Thoracic aorta (tissue), 2 donors: ENCODE results near the gene STAB2. TPM values are rescaled to one million over a fixed set of nuclear protein-coding genes. Genes with fewer than 3 reads are reported as not detected.

Source experiments
- ATAC-seq: fragments of 150-250 bp; one replicate; pipeline ENCODE4 v1.8.0; 2017; ENCODE audit warnings: low read depth; ENCODE audit not compliant: insufficient number of reproducible peaks, low FRiP score
- DNase-seq: peaks from one replicate; pipeline ENCODE4 v3.0.0-alpha.2; 2020; ENCODE audit warnings: low spot score
- H3K27ac ChIP-seq, 2 donors: fragments of 200-600 bp; sonication (generic); 1 replicate in 1 of 2; 2 replicates in 1 of 2; pipeline ENCODE4 v1.5.1; 2016; ENCODE audit warnings: mild to moderate bottlenecking in 2 of 2, moderate library complexity in 2 of 2
- H3K27me3 ChIP-seq: fragments of 200-600 bp; sonication (generic); replicated peaks from 2 replicates; pipeline ENCODE4 v1.6.0; 2016; ENCODE audit warnings: mild to moderate bottlenecking; ENCODE audit not compliant: insufficient read depth
- H3K36me3 ChIP-seq: fragments of 200-600 bp; sonication (generic); one replicate; pipeline ENCODE4 v1.5.1; 2016
- H3K4me1 ChIP-seq, 2 donors: fragments of 200-600 bp; sonication (generic); 1 replicate in 1 of 2; 2 replicates in 1 of 2; pipeline versions ENCODE4 v1.5.1 to v1.6.0; 2016; ENCODE audit warnings: low read depth in 2 of 2, mild to moderate bottlenecking in 1 of 2; ENCODE audit not compliant: control insufficient read depth in 1 of 2
- H3K4me3 ChIP-seq: fragments of 200-600 bp; sonication (generic); 2 replicates; pipeline ENCODE4 v1.5.1; 2016; ENCODE audit warnings: mild to moderate bottlenecking
- H3K9me3 ChIP-seq: fragments of 200-600 bp; sonication (generic); 2 replicates; pipeline ENCODE4 v1.5.1; 2016
- total RNA-seq, 2 donors: library from RNA; depleted of rRNA; stranded (reverse); fragments of >200 nt; gene quantifications; one replicate each; pipeline versions ENCODE4 v1.1.0 to v1.2.3, GENCODE V29; 2016
- TF ChIP-seq, protein P1 (sequence below): fragments of 200-600 bp; sonication (generic); IDR thresholded peaks from one replicate; pipeline ENCODE4 v1.5.1; 2019; ENCODE audit warnings: antibody characterized with exemption

The STAB2 gene
- total RNA-seq, 2 donors from 2014 or later = not detected

DNA sequence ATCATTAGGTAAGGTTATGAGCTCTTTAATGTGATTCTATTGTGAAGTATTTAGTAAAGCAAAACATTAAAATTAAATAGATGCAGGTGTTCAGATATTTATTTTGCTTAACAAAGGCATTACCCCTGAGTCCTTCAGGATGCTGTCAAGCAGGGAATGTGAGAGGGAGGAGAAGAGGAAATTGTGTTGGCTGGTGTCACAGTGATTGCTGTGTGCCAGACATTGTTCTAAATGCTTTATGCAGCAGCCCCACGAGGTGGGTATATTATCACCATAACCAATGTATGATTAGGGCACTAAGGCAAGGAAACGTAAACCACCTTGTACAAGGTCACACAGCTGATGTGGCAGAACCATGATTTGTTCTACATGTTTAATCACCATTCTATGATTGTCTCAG is 80.1 kb downstream of the STAB2 start:
- H3K36me3 ChIP-seq = no peaks in the 10 kb centered on the region
- H3K27me3 ChIP-seq = no peaks in the 10 kb centered on the region
- no peaks in the 10 kb centered on the region for H3K4me1 ChIP-seq
- H3K9me3 ChIP-seq = no peaks in the 10 kb centered on the region
- no peak for DNase-seq
- H3K27ac ChIP-seq = no peak overlapping the region
- TF ChIP-seq, protein P1, sequence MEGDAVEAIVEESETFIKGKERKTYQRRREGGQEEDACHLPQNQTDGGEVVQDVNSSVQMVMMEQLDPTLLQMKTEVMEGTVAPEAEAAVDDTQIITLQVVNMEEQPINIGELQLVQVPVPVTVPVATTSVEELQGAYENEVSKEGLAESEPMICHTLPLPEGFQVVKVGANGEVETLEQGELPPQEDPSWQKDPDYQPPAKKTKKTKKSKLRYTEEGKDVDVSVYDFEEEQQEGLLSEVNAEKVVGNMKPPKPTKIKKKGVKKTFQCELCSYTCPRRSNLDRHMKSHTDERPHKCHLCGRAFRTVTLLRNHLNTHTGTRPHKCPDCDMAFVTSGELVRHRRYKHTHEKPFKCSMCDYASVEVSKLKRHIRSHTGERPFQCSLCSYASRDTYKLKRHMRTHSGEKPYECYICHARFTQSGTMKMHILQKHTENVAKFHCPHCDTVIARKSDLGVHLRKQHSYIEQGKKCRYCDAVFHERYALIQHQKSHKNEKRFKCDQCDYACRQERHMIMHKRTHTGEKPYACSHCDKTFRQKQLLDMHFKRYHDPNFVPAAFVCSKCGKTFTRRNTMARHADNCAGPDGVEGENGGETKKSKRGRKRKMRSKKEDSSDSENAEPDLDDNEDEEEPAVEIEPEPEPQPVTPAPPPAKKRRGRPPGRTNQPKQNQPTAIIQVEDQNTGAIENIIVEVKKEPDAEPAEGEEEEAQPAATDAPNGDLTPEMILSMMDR = no peak
- no peak overlapping the region for H3K4me3 ChIP-seq
- no peak for ATAC-seq

DNA sequence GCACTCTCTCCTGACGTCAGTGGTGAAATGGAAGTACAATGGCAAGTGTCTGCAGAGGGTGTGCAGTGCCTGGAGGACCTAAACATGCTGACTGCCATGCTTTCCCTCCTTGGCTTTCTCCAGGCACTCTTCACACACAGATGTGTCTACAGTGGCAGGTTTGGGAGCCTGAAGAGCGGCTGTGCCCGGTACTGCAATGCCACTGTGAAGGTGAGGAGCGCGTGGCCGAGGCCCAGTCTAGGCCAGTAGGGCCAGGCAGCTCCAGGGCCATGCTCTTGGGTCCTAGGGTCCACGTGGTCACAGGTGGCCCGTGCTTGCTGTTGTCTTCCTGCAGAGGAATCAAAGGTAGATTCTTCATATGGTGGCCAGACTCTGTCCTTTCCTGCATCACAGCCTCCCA is 81.4 kb downstream of the STAB2 start:
- H3K27ac ChIP-seq = no peak overlapping the region
- H3K4me1 ChIP-seq = no peaks in the 10 kb centered on the region
- H3K36me3 ChIP-seq = no peaks in the 10 kb centered on the region
- ATAC-seq (no peak), DNase-seq (no peak)
- H3K27me3 ChIP-seq = no peaks in the 10 kb centered on the region
- TF ChIP-seq, protein P1 = no peak
- no peak overlapping the region for H3K4me3 ChIP-seq
- H3K9me3 ChIP-seq = no peaks in the 10 kb centered on the region

DNA sequence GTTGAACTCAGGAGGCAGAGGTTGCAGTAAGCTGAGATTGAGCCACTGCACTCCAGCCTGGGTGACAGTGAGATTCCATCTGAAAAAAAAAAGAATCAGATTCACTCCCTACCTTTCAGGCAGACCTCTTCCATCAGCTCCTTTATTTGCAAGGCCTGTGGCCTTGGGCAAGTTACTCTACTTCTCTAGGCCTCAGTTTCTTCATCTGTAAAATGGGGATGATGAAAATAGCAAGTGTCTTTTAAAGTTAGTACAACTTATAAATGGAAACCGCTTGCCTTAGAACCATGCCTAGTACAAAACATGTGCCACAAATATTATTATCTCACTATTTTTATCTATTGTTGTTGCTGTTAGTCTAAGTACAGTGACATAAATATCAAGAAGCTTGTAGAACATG is 84.3 kb downstream of the STAB2 start:
- ATAC-seq (no peak), DNase-seq (no peak)
- Histone ChIP-seq H3K27ac (no peak overlapping the region), H3K9me3 (no peaks in the 10 kb centered on the region), H3K36me3 (no peaks in the 10 kb centered on the region), H3K4me3 (no peak overlapping the region), H3K4me1 (no peaks in the 10 kb centered on the region), H3K27me3 (no peaks in the 10 kb centered on the region)
- TF ChIP-seq, protein P1 = no peak

DNA sequence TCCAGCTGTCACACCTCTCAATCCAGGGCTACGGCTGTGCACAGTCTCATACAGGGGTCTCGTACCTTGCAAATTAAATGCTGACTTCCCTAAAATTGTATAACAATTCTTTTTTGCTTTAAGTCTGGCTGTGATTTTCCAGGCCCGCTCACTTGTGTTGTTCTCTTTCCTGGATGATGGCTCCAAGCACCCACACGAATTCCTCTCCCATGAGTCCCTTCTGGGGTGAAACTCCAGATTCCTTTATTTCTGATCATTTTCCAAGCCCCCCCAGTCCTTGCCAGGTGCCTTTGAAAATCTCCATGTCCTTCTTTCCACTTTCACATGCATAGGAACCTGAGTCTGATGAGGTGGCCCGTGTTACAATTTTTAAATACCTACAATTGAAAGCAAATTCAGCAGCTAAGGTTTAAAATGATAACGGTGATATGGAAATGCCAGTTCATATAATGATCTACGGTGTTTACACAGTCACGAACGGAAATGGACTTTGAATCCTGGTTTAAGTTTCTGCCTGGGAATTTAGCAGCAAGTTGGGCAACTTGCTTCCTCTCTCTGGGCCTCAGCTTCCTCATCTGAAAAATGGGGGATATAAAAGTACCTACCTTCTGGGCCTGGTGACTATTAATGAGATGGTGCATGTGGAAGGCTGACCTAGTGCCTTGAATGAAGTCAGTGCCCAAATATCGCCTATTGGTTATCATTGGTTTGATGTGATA is 85.5 kb downstream of the STAB2 start:
- no peak for ATAC-seq

DNA sequence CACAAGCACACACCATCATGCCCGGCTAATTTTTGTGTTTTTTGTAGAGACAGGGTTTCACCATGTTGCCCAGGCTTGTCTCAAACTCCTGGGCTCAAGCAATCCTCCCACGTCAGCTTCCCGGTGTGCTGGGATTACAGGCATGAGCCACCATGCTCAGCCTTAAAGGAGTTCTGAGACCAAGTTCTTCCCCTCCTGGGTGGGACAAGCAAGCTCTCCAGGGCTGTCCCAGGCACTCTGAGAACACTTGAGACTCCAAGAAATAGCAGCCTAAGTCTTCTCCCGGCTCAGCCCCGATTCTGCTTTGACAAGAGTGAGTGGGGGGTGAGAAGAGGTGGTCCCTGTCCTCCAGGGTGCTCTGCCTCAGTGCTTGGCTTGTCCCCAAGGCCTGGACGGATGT is 86.4 kb downstream of the STAB2 start:
- no peak overlapping the region for H3K27ac ChIP-seq
- H3K27me3 ChIP-seq = no peaks in the 10 kb centered on the region
- DNase-seq (no peak), ATAC-seq (no peak)
- H3K36me3 ChIP-seq = no peaks in the 10 kb centered on the region
- no peaks in the 10 kb centered on the region for H3K9me3 ChIP-seq
- no peaks in the 10 kb centered on the region for H3K4me1 ChIP-seq
- TF ChIP-seq, protein P1 = no peak
- no peak overlapping the region for H3K4me3 ChIP-seq

More for the DNA sequence above, 85.5 kb downstream of the STAB2 start:
- no peak overlapping the region for H3K27ac ChIP-seq
- no peak overlapping the region for H3K4me3 ChIP-seq
- DNase-seq = no peak
- no peaks in the 10 kb centered on the region for H3K4me1 ChIP-seq
- TF ChIP-seq, protein P1 = no peak
- no peaks in the 10 kb centered on the region for H3K36me3 ChIP-seq
- no peaks in the 10 kb centered on the region for H3K27me3 ChIP-seq
- no peaks in the 10 kb centered on the region for H3K9me3 ChIP-seq
